K562 (cell line): ENCODE results near the gene CABP4. TPM values are rescaled to one million over a fixed set of nuclear protein-coding genes. Genes with fewer than 3 reads are reported as not detected.

ENCODE experiments used
- CHD4 ChIP-seq: fragments of 200-600 bp; sonication (generic); IDR thresholded peaks from 3 replicates; pipeline ENCODE4 v1.6.1; 2012; ENCODE audit warnings: low read depth, mild to moderate bottlenecking, mixed read lengths, low read length, inconsistent platforms; ENCODE audit not compliant: insufficient read depth, insufficient replicate concordance, poor library complexity, severe bottlenecking
- CREB3L1 ChIP-seq: fragments of 450-650 bp; IDR thresholded peaks from 2 replicates; pipeline ENCODE4 v1.6.1; 2014; ENCODE audit warnings: low read depth, mild to moderate bottlenecking, moderate library complexity, borderline replicate concordance
- DMBX1 ChIP-seq: fragments of 250-450 bp; sonication (Bioruptor Pico); IDR thresholded peaks from 2 replicates; pipeline ENCODE4 v1.8.0; 2022; ENCODE audit warnings: inconsistent platforms, mild to moderate bottlenecking, moderate library complexity, borderline replicate concordance
- DPF2 ChIP-seq: fragments of 450-650 bp; IDR thresholded peaks from 2 replicates; pipeline ENCODE4 v1.6.1; 2016
- ERF ChIP-seq: fragments of 450-650 bp; formaldehyde crosslinking; IDR thresholded peaks from 2 replicates; pipeline ENCODE4 v1.4.0; 2020; ENCODE audit warnings: mild to moderate bottlenecking, mixed read lengths
- L3MBTL2 ChIP-seq: fragments of 450-650 bp; IDR thresholded peaks from 2 replicates; pipeline ENCODE4 v1.6.1; 2016; ENCODE audit warnings: mild to moderate bottlenecking, moderate library complexity
- MGA ChIP-seq: fragments of 450-650 bp; IDR thresholded peaks from 2 replicates; pipeline ENCODE4 v1.6.1; 2016; ENCODE audit warnings: mild to moderate bottlenecking, moderate library complexity
- TAF9B ChIP-seq: fragments of 450-650 bp; IDR thresholded peaks from 2 replicates; pipeline ENCODE4 v1.6.1; 2018; ENCODE audit warnings: mild to moderate bottlenecking; ENCODE audit not compliant: partially characterized antibody
- ZNF584 ChIP-seq: fragments of 200-800 bp; sonication (Bioruptor generic); IDR thresholded peaks from 2 replicates; pipeline ENCODE4 v1.6.1; 2016; ENCODE audit warnings: low read depth, mild to moderate bottlenecking, missing genetic modification characterization, missing compliant biosample characterization
- ZNF75A ChIP-seq: fragments of 450-650 bp; formaldehyde crosslinking; IDR thresholded peaks from 2 replicates; pipeline ENCODE4 v1.4.0; 2020; ENCODE audit warnings: mild to moderate bottlenecking
- ZNF785 ChIP-seq: fragments of 250-450 bp; sonication (Bioruptor Pico); IDR thresholded peaks from 2 replicates; pipeline ENCODE4 v1.4.0; 2020; ENCODE audit warnings: mild to moderate bottlenecking
- polyA plus RNA-seq, 8 experiments: library from polyadenylated mRNA; depleted of rRNA in 4 of 8; stranded (reverse) in 5 of 8; unstranded in 3 of 8; fragments of >200 nt; fragmentation: Nextera tagmentation in 2 of 8; fragmentation: Illumina TruSeq in 1 of 8; extraction: Ambion mirVana in 2 of 8; extraction: Trizol in 1 of 8; gene quantifications; 2 replicates each; pipeline versions ENCODE4 v1.2.1 to v1.2.3, GENCODE V29; 2011 to 2014; ENCODE audit warnings: inconsistent platforms in 1 of 8, missing spikeins in 1 of 8
- total RNA-seq, 7 experiments: library from RNA; depleted of rRNA in 6 of 7; stranded (reverse); fragments of >200 nt in 6 of 7; fragmentation: Illumina TruSeq in 2 of 7; extraction: Trizol in 2 of 7; gene quantifications; 2 replicates each; pipeline versions ENCODE4 v1.2.1 to v1.2.3, GENCODE V29; 2011 to 2021; ENCODE audit warnings: low replicate concordance in 1 of 7
- TF ChIP-seq, protein P1 (sequence below), 2 experiments: fragments of 250-450 bp in 1 of 2; fragments of 450-650 bp in 1 of 2; sonication (Bioruptor Pico) in 1 of 2; IDR thresholded peaks; 2 replicates each; pipeline versions ENCODE4 v1.6.1 to v1.8.0; 2016 to 2021; ENCODE audit warnings: mild to moderate bottlenecking in 2 of 2, moderate library complexity in 2 of 2, missing compliant biosample characterization in 1 of 2, missing genetic modification characterization in 1 of 2

Gene CABP4
- total and polyA plus RNA-seq, 9 of the 15 experiments (the other 6 are each of a cell fraction or from before 2014, with no cell fraction given), result 0.11 TPM; not detected in 8

DNA sequence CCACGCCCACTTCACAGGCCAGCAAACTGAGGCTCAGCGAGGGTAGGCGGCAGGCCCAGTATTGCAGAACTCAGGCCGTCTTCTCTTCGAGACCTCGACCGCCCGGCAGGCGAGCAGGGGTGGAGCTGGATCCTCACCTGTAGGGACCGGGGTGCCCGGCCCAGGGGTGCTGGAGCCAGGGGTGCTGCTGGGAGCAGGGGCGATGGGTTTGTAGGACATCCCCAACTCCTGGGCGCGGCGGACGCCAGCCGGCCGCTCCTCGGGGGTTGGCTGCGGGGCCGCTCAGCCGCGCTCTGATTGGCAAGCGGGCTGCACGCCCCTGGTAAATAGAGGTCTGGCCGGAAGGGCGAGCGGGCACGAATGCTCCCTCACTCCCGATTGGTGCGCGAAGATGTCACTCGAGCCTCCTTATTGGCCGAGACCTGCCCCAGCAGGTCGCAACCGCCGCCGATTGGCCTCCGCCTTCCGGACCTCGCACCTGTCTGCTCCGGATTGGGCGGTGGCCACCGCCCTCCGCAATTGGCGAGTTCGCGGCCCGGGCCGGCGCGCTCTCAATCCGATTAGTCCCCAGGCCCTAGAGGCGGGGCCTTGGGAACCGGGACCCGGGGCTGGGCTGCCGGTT is 52.8 kb downstream of the CABP4 start, which contains the start of gene CDK2AP2 (continued):
- TF ChIP-seq MGA (no peak), L3MBTL2 (peak; percentile 70), ZNF75A (CRISPR knock-in tag) (0 out of 2 replicates have a peak, but pooled peaks have one; percentile 29), DMBX1 (CRISPR knock-in tag) (0 out of 2 replicates have a peak, but pooled peaks have one; percentile 21), DPF2 (peak; percentile 43; the same call in 1 of the 2 replicates), CREB3L1 (no peak), ZNF785 (CRISPR knock-in tag) (no peak), ZNF584 (CRISPR knock-in tag) (no peak), CHD4 (peak; percentile 91), ERF (CRISPR knock-in tag) (peak; percentile 85; the same call in 1 of the 2 replicates), TAF9B (no peak)
- TF ChIP-seq, protein P1, sequence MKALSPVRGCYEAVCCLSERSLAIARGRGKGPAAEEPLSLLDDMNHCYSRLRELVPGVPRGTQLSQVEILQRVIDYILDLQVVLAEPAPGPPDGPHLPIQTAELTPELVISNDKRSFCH (CRISPR knock-in tag; IDR thresholded peaks at IDR 0.05), result no peak
- TF ChIP-seq, protein P1 (tag; IDR thresholded peaks at IDR 0.05), result peak; percentile 60; the same call in 1 of the 2 replicates
